Thyroid gland (tissue), 4 donors: Measurements from ENCODE around the gene LAMB1. TPM values are rescaled to one million over a fixed set of nuclear protein-coding genes. Genes with fewer than 3 reads are reported as not detected.

Source experiments
- DNase-seq, 2 donors: peaks; one replicate each; pipeline ENCODE4 v3.0.0-alpha.2; 2019
- H3K27ac ChIP-seq, 3 donors: fragments of 200-600 bp; sonication (generic); 1 replicate in 2 of 3; 2 replicates in 1 of 3; pipeline ENCODE4 v1.5.1; 2016 to 2019; ENCODE audit warnings: mild to moderate bottlenecking in 1 of 3, moderate library complexity in 1 of 3
- H3K27me3 ChIP-seq: fragments of 200-600 bp; sonication (generic); one replicate; pipeline ENCODE4 v1.5.1; 2019
- H3K36me3 ChIP-seq, 2 donors: fragments of 200-600 bp; sonication (generic); one replicate each; pipeline ENCODE4 v1.5.1; 2016 to 2019
- H3K4me1 ChIP-seq, 2 donors: fragments of 200-600 bp; sonication (generic); one replicate each; pipeline ENCODE4 v1.5.1; 2017 to 2019
- H3K4me3 ChIP-seq, 3 donors: fragments of 200-600 bp; sonication (generic); replicated peaks in 1 of 3; 1 replicate in 2 of 3; 2 replicates in 1 of 3; pipeline ENCODE4 v1.5.1; 2016; ENCODE audit warnings: mild to moderate bottlenecking in 1 of 3
- H3K9me3 ChIP-seq: fragments of 200-600 bp; sonication (generic); one replicate; pipeline ENCODE4 v1.5.1; 2017
- CTCF ChIP-seq, 6 experiments: fragments of 200-600 bp in 3 of 6; fragments of 450-650 bp in 3 of 6; sonication (generic) in 3 of 6; IDR thresholded peaks; one replicate each; pipeline ENCODE4 v1.5.1; 2016 to 2019; ENCODE audit warnings: antibody characterized with exemption in 6 of 6, mild to moderate bottlenecking in 2 of 6, inconsistent platforms in 1 of 6, moderate library complexity in 1 of 6
- POLR2A ChIP-seq, 2 donors: fragments of 450-650 bp; IDR thresholded peaks; one replicate each; pipeline ENCODE4 v1.6.1; 2017; ENCODE audit warnings: antibody characterized with exemption in 2 of 2, mild to moderate bottlenecking in 2 of 2, moderate library complexity in 1 of 2
- WGBS, 2 donors: methylation state at CpG; one replicate each; pipeline ENCODE4 v1.1.5; 2017; 5-methylcytosine and 5-hydroxymethylcytosine counted together
- intact Hi-C: fragments of 100-400 bp; cut with DNase I; formaldehyde crosslinking; loops from one replicate; pipeline ENCODE4 v1.15.1; 2023
- total RNA-seq, 4 donors: library from RNA; depleted of rRNA; stranded (reverse); fragments of >200 nt; gene quantifications; one replicate each; pipeline ENCODE4 v1.2.3, GENCODE V29; 2016

The LAMB1 gene
- total RNA-seq, 4 donors from 2014 or later, result 103 to 112 (median 106) TPM

- no peaks in the 10 kb centered on the region for H3K27me3 ChIP-seq
- intact Hi-C loops, result no loop called here
- no peak for DNase-seq
- H3K9me3 ChIP-seq, result no peaks in the 10 kb centered on the region
- H3K36me3 ChIP-seq, result peaks cover 14 to 21% of the 10 kb centered on the region in 2 donors
- H3K4me3 ChIP-seq, result no peak overlapping the region
- H3K27ac ChIP-seq, result peak overlapping the region in 2 of 3 donors; percentile 7 to 29
- 92 to 95% methylated on average over 3 of the region's 3 CpGs for WGBS, 2 donors
- TF ChIP-seq POLR2A (IDR thresholded peaks at IDR 0.05) (no peak), CTCF (IDR thresholded peaks at IDR 0.05) (no peak)
- peaks cover 0 to 8% of the 10 kb centered on the region in 2 donors for H3K4me1 ChIP-seq
Observed at GRCh38 chr7:107971100-107971499, 31.9 kb downstream of the LAMB1 start.

GRCh38 chr7:107969856-107970255, 33.1 kb downstream of the LAMB1 start:
- Histone ChIP-seq H3K9me3 (no peaks in the 10 kb centered on the region), H3K4me3 (no peak overlapping the region), H3K27me3 (no peaks in the 10 kb centered on the region), H3K36me3 (peaks cover 10 to 12% of the 10 kb centered on the region in 2 donors), H3K4me1 (peaks cover 0 to 8% of the 10 kb centered on the region in 2 donors), H3K27ac (no peak overlapping the region)
- DNase-seq, result no peak
- intact Hi-C loops, result no loop called here
- WGBS, 2 donors, result 77% methylated on average over 6 of the region's 6 CpGs
- TF ChIP-seq CTCF (IDR thresholded peaks at IDR 0.05) (no peak), POLR2A (IDR thresholded peaks at IDR 0.05) (no peak)

GRCh38 chr7:107968449-107968848, 34.5 kb downstream of the LAMB1 start:
- H3K9me3 ChIP-seq, result no peaks in the 10 kb centered on the region
- WGBS, 2 donors, result 82 to 86% methylated on average over 3 of the region's 3 CpGs
- DNase-seq, result no peak
- TF ChIP-seq CTCF (IDR thresholded peaks at IDR 0.05), result no peak
- no peak for TF ChIP-seq POLR2A (IDR thresholded peaks at IDR 0.05)
- intact Hi-C loops, result no loop called here
- H3K4me3 ChIP-seq, result no peak overlapping the region
- H3K27me3 ChIP-seq, result no peaks in the 10 kb centered on the region
- peaks cover 0 to 4% of the 10 kb centered on the region in 2 donors for H3K4me1 ChIP-seq
- H3K36me3 ChIP-seq, result peaks cover 6 to 8% of the 10 kb centered on the region in 2 donors
- H3K27ac ChIP-seq, result no peak overlapping the region

GRCh38 chr7:107967420-107967819, 35.5 kb downstream of the LAMB1 start:
- TF ChIP-seq POLR2A (IDR thresholded peaks at IDR 0.05) (no peak), CTCF (IDR thresholded peaks at IDR 0.05) (no peak)
- no peaks in the 10 kb centered on the region for H3K27me3 ChIP-seq
- no peaks in the 10 kb centered on the region for H3K4me1 ChIP-seq
- no peak for DNase-seq
- no peaks in the 10 kb centered on the region for H3K9me3 ChIP-seq
- H3K27ac ChIP-seq, result no peak overlapping the region
- WGBS, 2 donors, result 81 to 82% methylated on average over 4 of the region's 4 CpGs
- intact Hi-C loops, result no loop called here
- H3K4me3 ChIP-seq, result no peak overlapping the region
- peaks cover 9 to 11% of the 10 kb centered on the region in 2 donors for H3K36me3 ChIP-seq

GRCh38 chr7:107966711-107967110, 36.2 kb downstream of the LAMB1 start:
- TF ChIP-seq CTCF (IDR thresholded peaks at IDR 0.05) (no peak), POLR2A (IDR thresholded peaks at IDR 0.05) (no peak)
- no peaks in the 10 kb centered on the region for H3K9me3 ChIP-seq
- no peaks in the 10 kb centered on the region for H3K27me3 ChIP-seq
- H3K4me1 ChIP-seq, result no peaks in the 10 kb centered on the region
- H3K4me3 ChIP-seq, result no peak overlapping the region
- 82 to 89% methylated on average over 4 of the region's 4 CpGs for WGBS, 2 donors
- intact Hi-C loops, result no loop called here
- H3K36me3 ChIP-seq, result peaks cover 12 to 13% of the 10 kb centered on the region in 2 donors
- no peak for DNase-seq
- no peak overlapping the region for H3K27ac ChIP-seq
